Chondrocyte (in vitro differentiated cells): ENCODE results near the gene TAS1R3. TPM values are rescaled to one million over a fixed set of nuclear protein-coding genes. Genes with fewer than 3 reads are reported as not detected.

Source experiments
- DNase-seq: peaks from one replicate; pipeline ENCODE4 v3.0.0; 2021; ENCODE audit warnings: mixed read lengths, low spot score
- H3K27ac Mint-ChIP-seq: one replicate; pipeline ENCODE4 v1.8.0; 2021; ENCODE audit warnings: mild to moderate bottlenecking, moderate library complexity, mixed read lengths; ENCODE audit not compliant: unreplicated experiment
- H3K27me3 Mint-ChIP-seq: 2 replicates; pipeline ENCODE4 v1.8.0; 2021; ENCODE audit warnings: low read depth, mixed read lengths
- H3K36me3 Mint-ChIP-seq: 2 replicates; pipeline ENCODE4 v1.8.0; 2021; ENCODE audit warnings: low read depth, mixed read lengths
- H3K4me1 Mint-ChIP-seq: 2 replicates; pipeline ENCODE4 v1.8.0; 2021; ENCODE audit warnings: low read depth, mild to moderate bottlenecking, mixed read lengths
- H3K4me3 Mint-ChIP-seq: one replicate; pipeline ENCODE4 v1.8.0; 2021; ENCODE audit warnings: mild to moderate bottlenecking, moderate library complexity, mixed read lengths; ENCODE audit not compliant: unreplicated experiment
- H3K9me3 Mint-ChIP-seq: 2 replicates; pipeline ENCODE4 v1.8.0; 2021; ENCODE audit warnings: low read depth, mixed read lengths
- total RNA-seq: library from RNA; stranded (reverse); gene quantifications from 3 replicates; pipeline ENCODE4 v1.2.1, GENCODE V29; 2021
- TF ChIP-seq, protein P1 (sequence below): fragments of 200-600 bp; sonication (generic); IDR thresholded peaks from 2 replicates; pipeline ENCODE4 v1.5.0; 2021; ENCODE audit warnings: antibody characterized with exemption, mild to moderate bottlenecking, moderate library complexity

The TAS1R3 gene
- total RNA-seq, 1 donor from 2014 or later, result 0.37 TPM

DNA sequence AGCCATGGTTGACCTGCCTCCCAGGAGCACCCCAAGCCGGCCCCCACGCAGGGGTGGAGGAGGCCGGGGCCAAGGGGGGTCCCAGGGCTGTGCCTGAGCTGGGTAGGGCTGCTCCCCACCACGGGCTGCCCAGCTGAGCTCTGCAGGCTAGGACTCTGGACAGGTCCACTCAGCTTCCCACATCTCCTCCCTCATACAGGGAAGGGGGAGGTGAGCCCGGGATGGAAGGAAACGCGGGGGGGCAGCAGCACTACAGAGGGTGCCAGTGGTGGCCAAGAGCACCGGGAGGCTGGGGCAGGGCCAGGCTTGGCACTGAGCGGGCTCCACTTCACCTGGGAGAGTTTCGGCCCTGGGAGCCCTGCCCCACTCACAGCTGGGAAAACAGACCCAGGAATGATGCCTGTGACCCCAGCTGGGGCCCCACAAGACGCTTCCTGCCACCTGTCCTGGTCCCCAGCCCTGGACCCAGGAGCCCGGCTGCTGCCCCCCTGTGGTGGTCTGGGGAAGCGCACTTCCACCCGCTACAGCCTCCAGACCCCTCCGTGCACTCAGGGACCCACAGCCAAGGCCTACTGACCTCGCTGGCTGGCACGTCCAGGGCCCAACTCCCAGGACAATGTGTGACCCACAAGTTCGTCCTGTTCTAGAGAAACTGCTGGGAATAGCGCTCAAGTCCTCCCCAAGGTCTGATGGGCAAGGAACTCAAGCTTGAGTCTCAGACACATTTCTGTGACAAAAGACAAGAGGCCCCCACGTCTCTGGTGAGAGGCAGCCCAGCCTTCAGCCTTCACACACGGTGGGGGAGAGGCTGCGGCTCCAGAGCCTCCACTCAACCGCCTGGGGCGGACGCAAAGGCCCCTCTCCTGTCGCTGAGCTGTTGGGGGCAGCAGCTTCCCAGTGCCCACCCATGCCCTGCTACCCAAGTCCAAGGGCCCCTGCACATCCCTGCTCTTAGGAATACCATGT lies 40.9 kb downstream of the TAS1R3 start:
- Mint-ChIP-seq H3K9me3 (no peaks in the 10 kb centered on the region), H3K27me3 (no peaks in the 10 kb centered on the region), H3K4me3 (no peak overlapping the region), H3K4me1 (peaks cover 26% of the 10 kb centered on the region), H3K27ac (no peak overlapping the region), H3K36me3 (peaks cover 2% of the 10 kb centered on the region)
- TF ChIP-seq, protein P1, sequence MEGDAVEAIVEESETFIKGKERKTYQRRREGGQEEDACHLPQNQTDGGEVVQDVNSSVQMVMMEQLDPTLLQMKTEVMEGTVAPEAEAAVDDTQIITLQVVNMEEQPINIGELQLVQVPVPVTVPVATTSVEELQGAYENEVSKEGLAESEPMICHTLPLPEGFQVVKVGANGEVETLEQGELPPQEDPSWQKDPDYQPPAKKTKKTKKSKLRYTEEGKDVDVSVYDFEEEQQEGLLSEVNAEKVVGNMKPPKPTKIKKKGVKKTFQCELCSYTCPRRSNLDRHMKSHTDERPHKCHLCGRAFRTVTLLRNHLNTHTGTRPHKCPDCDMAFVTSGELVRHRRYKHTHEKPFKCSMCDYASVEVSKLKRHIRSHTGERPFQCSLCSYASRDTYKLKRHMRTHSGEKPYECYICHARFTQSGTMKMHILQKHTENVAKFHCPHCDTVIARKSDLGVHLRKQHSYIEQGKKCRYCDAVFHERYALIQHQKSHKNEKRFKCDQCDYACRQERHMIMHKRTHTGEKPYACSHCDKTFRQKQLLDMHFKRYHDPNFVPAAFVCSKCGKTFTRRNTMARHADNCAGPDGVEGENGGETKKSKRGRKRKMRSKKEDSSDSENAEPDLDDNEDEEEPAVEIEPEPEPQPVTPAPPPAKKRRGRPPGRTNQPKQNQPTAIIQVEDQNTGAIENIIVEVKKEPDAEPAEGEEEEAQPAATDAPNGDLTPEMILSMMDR, result peak; percentile 94
- DNase-seq, result no peak

- H3K9me3 Mint-ChIP-seq, result no peaks in the 10 kb centered on the region
- peaks cover 26% of the 10 kb centered on the region for H3K4me1 Mint-ChIP-seq
- DNase-seq, result no peak
- H3K27me3 Mint-ChIP-seq, result no peaks in the 10 kb centered on the region
- TF ChIP-seq, protein P1, result no peak
- H3K27ac Mint-ChIP-seq, result no peak overlapping the region
- peak overlapping the region; percentile 51 for H3K4me3 Mint-ChIP-seq
- peaks cover 2% of the 10 kb centered on the region for H3K36me3 Mint-ChIP-seq
Measured at GRCh38 chr1:1373051-1373814, 42.2 kb downstream of the TAS1R3 start.

- Mint-ChIP-seq H3K27me3 (no peaks in the 10 kb centered on the region), H3K9me3 (no peaks in the 10 kb centered on the region), H3K27ac (peak overlapping the region; percentile 79), H3K4me1 (peaks cover 26% of the 10 kb centered on the region), H3K36me3 (peaks cover 2% of the 10 kb centered on the region), H3K4me3 (peak overlapping the region; percentile 83)
- DNase-seq, result no peak
- TF ChIP-seq, protein P1, result no peak
Measured at GRCh38 chr1:1373815-1374588, 42.9 kb downstream of the TAS1R3 start.

DNA sequence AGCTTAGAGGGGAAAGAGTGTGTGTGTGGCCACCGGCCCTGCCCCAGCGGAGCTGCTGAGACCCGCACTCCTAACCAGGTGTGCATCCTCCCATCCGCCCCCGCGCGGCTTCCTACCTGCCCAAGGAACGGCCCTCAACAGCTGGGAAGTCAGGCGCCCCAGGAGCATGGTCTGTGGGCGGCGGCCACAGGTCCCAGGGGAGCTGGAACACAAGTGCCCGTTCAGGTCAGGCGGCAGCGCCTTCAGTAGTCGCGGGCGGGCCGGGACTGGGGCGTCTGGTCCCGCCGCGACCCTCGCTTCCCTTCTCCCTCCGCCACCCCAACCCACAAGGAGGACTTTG lies 43.5 kb downstream of the TAS1R3 start:
- DNase-seq, result no peak
- H3K27me3 Mint-ChIP-seq, result no peaks in the 10 kb centered on the region
- H3K4me3 Mint-ChIP-seq, result peak overlapping the region; percentile 83
- H3K36me3 Mint-ChIP-seq, result peaks cover 2% of the 10 kb centered on the region
- TF ChIP-seq, protein P1, result no peak
- H3K27ac Mint-ChIP-seq, result peak overlapping the region; percentile 79
- peaks cover 26% of the 10 kb centered on the region for H3K4me1 Mint-ChIP-seq
- H3K9me3 Mint-ChIP-seq, result no peaks in the 10 kb centered on the region
